Adrenal gland (tissue), 12 donors: Measurements from ENCODE around the gene PKP4. TPM values are rescaled to one million over a fixed set of nuclear protein-coding genes. Genes with fewer than 3 reads are reported as not detected.

Source experiments
- DNase-seq, 7 donors: peaks; one replicate each; pipeline ENCODE4 v3.0.0-alpha.2; 2019 to 2020
- H3K27ac ChIP-seq, 5 donors: fragments of 200-600 bp; sonication (generic) in 4 of 5; 1 replicate in 3 of 5; 2 replicates in 2 of 5; pipeline versions ENCODE4 v1.5.1 to v1.8.0; 2016 to 2020; ENCODE audit warnings: mild to moderate bottlenecking in 1 of 5
- H3K27me3 ChIP-seq: fragments of 200-600 bp; 2 replicates; pipeline ENCODE4 v1.8.0; 2021
- H3K36me3 ChIP-seq, 2 donors: fragments of 200-600 bp; replicated peaks in 1 of 2; 1 replicate in 1 of 2; 2 replicates in 1 of 2; pipeline versions ENCODE4 v1.5.1 to v1.8.0; 2018 to 2022
- H3K4me1 ChIP-seq, 2 donors: fragments of 200-600 bp; replicated peaks in 1 of 2; 1 replicate in 1 of 2; 2 replicates in 1 of 2; pipeline versions ENCODE4 v1.5.1 to v1.8.0; 2018 to 2021
- H3K4me3 ChIP-seq, 4 donors: fragments of 200-600 bp; sonication (generic) in 3 of 4; one replicate each; pipeline ENCODE4 v1.5.1; 2016 to 2018
- H3K9me3 ChIP-seq, 3 donors: fragments of 200-600 bp; sonication (generic) in 1 of 3; replicated peaks in 1 of 3; 1 replicate in 2 of 3; 2 replicates in 1 of 3; pipeline versions ENCODE4 v1.5.1 to v1.8.0; 2016 to 2021
- POLR2A ChIP-seq, 2 donors: fragments of 450-650 bp; IDR thresholded peaks; one replicate each; pipeline ENCODE4 v1.6.1; 2017; ENCODE audit warnings: antibody characterized with exemption in 2 of 2, mild to moderate bottlenecking in 2 of 2, moderate library complexity in 1 of 2
- WGBS, 4 donors: extraction: QIAGEN DNeasy Blood & Tissue Kit in 2 of 4; methylation state at CpG; one replicate each; pipeline versions ENCODE4 v1.1.5 to v1.1.7; 2013 to 2017; 5-methylcytosine and 5-hydroxymethylcytosine counted together
- intact Hi-C, 2 donors: fragments of 100-400 bp; cut with DNase I; formaldehyde crosslinking; loops; one replicate each; pipeline versions ENCODE4 v1.14.1 to v1.15.0; 2022 to 2023
- polyA plus RNA-seq, 3 donors: library from polyadenylated mRNA; stranded (reverse); fragments of 200-250 nt in 2 of 3; fragments of 350-450 nt in 1 of 3; fragmentation: Illumina TruSeq in 1 of 3; extraction: RNeasy Lipid Tissue Mini Kit (QIAGEN cat#74804) in 1 of 3; gene quantifications; one replicate each; pipeline ENCODE4 v1.2.3, GENCODE V29; 2013 to 2014
- total RNA-seq, 9 donors: library from RNA; depleted of rRNA in 4 of 9; stranded (reverse); fragments of >200 nt in 4 of 9; fragments of 120-200 nt in 1 of 9; fragmentation: NEBNext Ultra II Directional in 1 of 9; extraction: Animal tissue kit (Norgen Biotek cat#: 25700) in 1 of 9; gene quantifications; one replicate each; pipeline versions ENCODE4 v1.1.0 to v1.2.4, GENCODE V29; 2013 to 2023
- TF ChIP-seq, protein P1 (sequence below), 6 experiments: fragments of 450-650 bp in 4 of 6; fragments of 200-600 bp in 2 of 6; sonication (generic) in 1 of 6; IDR thresholded peaks; 1 replicate in 5 of 6; 2 replicates in 1 of 6; pipeline versions ENCODE4 v1.5.1 to v1.8.0; 2016 to 2021; ENCODE audit warnings: antibody characterized with exemption in 6 of 6, mild to moderate bottlenecking in 2 of 6, moderate library complexity in 1 of 6
- donor health status: healthy with polysubstance abuse.
- donor health status: Bipolar disorder and iron deficiency.
- donor health status: DM: yes; HTN: yes; CAD: no.
- donor health status: DM: no; HTN: no; CAD: no.
- donor health status: DM: no; HTN: no; CAD: no.
- donor health status: DM: yes; HTN: yes; CAD: no.

Gene PKP4
- total and polyA plus RNA-seq, 12 donors: 15.6 to 34.9 (median 23.3) TPM

DNA sequence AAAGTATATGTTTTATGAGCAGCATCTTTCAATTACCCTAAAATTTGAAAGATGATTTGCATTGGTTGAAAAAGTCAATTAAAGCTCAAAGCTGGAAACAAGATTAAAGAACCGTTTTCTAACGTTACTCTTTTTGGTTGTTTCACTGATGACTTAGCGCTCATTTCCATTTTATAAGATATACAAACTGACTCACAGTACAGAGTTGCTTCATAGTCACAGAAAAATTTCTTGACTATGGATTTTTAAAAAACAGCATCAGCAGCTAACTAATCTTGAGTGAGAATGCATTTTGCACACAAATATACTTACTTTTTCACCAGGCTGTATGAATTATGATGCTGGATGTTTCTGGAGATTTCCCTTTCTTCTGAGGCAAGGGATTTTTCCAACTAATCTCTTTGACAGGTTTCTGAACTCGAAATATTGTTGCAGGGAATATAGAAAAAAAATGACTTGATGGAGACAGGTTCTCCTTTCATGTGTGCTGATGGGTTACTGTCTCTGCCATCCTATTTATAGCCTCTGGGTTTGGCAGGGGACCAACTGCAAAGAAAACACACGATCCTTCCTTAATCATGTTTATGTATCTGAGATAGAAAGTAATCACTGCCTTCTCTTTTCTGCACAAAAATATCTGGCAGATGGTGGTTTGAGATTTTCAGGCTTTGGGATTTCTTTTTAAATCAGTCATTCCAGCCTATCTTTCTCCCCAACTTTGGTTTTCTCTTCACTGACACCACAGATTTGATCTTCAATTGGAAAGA is 209.0 kb downstream of the PKP4 start:
- Histone ChIP-seq H3K27ac (no peak overlapping the region), H3K9me3 (no peaks in the 10 kb centered on the region), H3K4me1 (no peaks in the 10 kb centered on the region), H3K36me3 (peaks cover 0 to 9% of the 10 kb centered on the region in 2 donors), H3K4me3 (no peak overlapping the region), H3K27me3 (no peaks in the 10 kb centered on the region)
- no peak for TF ChIP-seq POLR2A (IDR thresholded peaks at IDR 0.05)
- TF ChIP-seq, protein P1, sequence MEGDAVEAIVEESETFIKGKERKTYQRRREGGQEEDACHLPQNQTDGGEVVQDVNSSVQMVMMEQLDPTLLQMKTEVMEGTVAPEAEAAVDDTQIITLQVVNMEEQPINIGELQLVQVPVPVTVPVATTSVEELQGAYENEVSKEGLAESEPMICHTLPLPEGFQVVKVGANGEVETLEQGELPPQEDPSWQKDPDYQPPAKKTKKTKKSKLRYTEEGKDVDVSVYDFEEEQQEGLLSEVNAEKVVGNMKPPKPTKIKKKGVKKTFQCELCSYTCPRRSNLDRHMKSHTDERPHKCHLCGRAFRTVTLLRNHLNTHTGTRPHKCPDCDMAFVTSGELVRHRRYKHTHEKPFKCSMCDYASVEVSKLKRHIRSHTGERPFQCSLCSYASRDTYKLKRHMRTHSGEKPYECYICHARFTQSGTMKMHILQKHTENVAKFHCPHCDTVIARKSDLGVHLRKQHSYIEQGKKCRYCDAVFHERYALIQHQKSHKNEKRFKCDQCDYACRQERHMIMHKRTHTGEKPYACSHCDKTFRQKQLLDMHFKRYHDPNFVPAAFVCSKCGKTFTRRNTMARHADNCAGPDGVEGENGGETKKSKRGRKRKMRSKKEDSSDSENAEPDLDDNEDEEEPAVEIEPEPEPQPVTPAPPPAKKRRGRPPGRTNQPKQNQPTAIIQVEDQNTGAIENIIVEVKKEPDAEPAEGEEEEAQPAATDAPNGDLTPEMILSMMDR (IDR thresholded peaks at IDR 0.05): no peak
- WGBS, 4 donors: 56 to 63% (median 62%) methylated on average over 5 of the region's 5 CpGs
- peak in 3 of 7 donors; percentile 19 to 68 (median 32) for DNase-seq
- intact Hi-C loops: no loop called here

DNA sequence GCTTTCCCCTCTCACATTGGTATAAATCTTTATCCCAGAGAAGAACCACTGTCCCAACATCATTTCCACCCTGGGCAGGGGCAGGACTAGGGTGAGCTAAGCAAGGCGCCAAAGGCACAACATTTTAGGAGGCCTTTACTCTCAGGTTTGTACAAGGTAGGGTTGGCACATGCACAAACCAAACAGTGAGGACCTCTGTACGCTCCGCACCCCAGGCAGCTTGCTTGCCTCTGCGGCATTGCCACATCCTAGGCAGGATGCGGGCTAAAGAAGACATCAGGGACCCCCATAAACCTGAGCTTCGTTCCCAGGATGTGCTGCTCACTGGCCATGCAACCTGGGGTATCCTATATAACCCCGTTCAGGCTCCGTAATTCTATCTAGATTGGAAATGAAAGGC is 210.2 kb downstream of the PKP4 start:
- Histone ChIP-seq H3K27ac (peak overlapping the region in 1 of 5 donors; percentile 3), H3K4me1 (no peaks in the 10 kb centered on the region), H3K36me3 (peaks cover 0 to 9% of the 10 kb centered on the region in 2 donors), H3K4me3 (no peak overlapping the region), H3K9me3 (no peaks in the 10 kb centered on the region), H3K27me3 (no peaks in the 10 kb centered on the region)
- TF ChIP-seq POLR2A (IDR thresholded peaks at IDR 0.05): no peak
- TF ChIP-seq, protein P1 (IDR thresholded peaks at IDR 0.05): no peak
- WGBS, 4 donors: 93 to 100% (median 94%) methylated on average over 1 to 8 of the region's 8 CpGs
- intact Hi-C loops: no loop called here
- no peak for DNase-seq

DNA sequence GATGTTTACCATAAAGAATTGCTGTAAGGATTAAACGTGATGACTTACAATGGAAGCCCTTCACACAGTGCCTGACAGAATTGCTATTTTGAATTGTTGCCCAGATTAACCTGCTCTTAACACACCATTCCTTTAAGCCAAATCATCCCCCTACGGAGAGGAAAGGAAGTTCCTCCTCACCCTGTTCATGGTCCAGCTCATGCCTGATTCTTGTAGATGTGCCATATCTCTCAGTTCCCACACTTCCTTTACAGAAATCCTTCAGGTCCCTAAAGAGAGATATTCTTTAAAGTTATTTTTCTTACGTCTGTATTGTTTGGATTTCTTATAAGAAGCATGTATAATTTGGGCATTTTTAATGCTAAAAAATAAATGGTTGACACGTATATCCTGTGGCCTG is 210.8 kb downstream of the PKP4 start:
- no peak for DNase-seq
- Histone ChIP-seq H3K27me3 (no peaks in the 10 kb centered on the region), H3K36me3 (peaks cover 0 to 9% of the 10 kb centered on the region in 2 donors), H3K4me3 (no peak overlapping the region), H3K4me1 (no peaks in the 10 kb centered on the region), H3K9me3 (no peaks in the 10 kb centered on the region), H3K27ac (peak overlapping the region in 1 of 5 donors; percentile 3)
- TF ChIP-seq, protein P1 (IDR thresholded peaks at IDR 0.05): no peak
- TF ChIP-seq POLR2A (IDR thresholded peaks at IDR 0.05): no peak
- intact Hi-C loops: no loop called here
- WGBS, 4 donors: 65 to 79% (median 75%) methylated on average over 4 of the region's 4 CpGs

DNA sequence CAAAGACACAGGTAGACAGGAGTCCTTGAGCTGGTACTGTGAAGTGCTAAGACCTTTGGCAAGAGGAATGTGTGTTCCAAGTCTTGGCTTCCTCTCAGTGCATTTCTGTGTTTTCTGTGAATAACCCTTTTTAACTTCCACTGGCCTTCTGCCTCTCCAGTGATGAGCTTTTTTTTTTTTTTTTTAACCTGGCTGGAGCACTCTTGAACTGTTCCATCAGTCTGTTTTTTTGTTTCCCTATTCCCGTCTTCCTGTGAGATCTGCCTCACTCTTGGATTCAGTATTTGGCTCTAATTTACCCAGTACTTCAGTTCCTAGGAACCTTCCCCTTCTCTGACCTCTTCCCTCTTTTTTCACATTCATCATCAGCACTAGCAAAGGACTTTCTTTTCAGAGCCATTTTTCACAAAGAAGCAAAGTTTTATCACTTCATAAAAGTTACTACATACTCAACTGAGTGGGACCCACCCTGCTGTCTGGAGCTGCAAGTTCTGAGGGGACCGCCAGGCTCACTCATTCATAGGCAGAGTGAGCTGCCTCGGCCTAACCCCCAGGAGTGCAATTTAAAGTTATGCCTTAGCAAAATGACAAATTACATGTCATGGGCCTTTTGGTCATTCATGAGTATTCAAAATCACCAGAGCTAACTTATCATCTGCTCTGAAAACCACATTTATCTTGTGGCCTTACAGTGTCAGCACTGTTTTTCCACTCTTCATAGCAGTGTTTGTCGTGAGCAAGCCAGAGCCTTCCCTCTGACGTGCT is 211.4 kb downstream of the PKP4 start:
- intact Hi-C loops: no loop called here
- Histone ChIP-seq H3K27me3 (no peaks in the 10 kb centered on the region), H3K27ac (peak overlapping the region in 1 of 5 donors; percentile 23), H3K9me3 (no peaks in the 10 kb centered on the region), H3K4me3 (no peak overlapping the region), H3K4me1 (no peaks in the 10 kb centered on the region), H3K36me3 (peaks cover 0 to 7% of the 10 kb centered on the region in 2 donors)
- DNase-seq: peak in 2 of 7 donors; percentile 11 to 22
- TF ChIP-seq POLR2A (IDR thresholded peaks at IDR 0.05): no peak
- TF ChIP-seq, protein P1 (IDR thresholded peaks at IDR 0.05): no peak
- WGBS, 4 donors: 68 to 73% (median 71%) methylated on average over 5 of the region's 5 CpGs
